OCI-LY1 (cell line): ENCODE measurements around the gene BDNF.

ENCODE experiments used
- EZH2 ChIP-seq: fragments of 200-600 bp; sonication (generic), shearing (Covaris generic); IDR thresholded peaks from 2 replicates; pipeline ENCODE4 v1.8.0; 2017; ENCODE audit warnings: borderline replicate concordance, mixed run types, mild to moderate bottlenecking, antibody characterized with exemption, low read length, moderate library complexity, mixed read lengths
- TF ChIP-seq, protein P1 (sequence below): fragments of 200-600 bp; sonication (generic), shearing (Covaris generic); IDR thresholded peaks from 2 replicates; pipeline ENCODE4 v1.5.1; 2017; ENCODE audit warnings: mild to moderate bottlenecking, antibody characterized with exemption, low read length, moderate library complexity, mixed read lengths

- TF ChIP-seq, protein P1, sequence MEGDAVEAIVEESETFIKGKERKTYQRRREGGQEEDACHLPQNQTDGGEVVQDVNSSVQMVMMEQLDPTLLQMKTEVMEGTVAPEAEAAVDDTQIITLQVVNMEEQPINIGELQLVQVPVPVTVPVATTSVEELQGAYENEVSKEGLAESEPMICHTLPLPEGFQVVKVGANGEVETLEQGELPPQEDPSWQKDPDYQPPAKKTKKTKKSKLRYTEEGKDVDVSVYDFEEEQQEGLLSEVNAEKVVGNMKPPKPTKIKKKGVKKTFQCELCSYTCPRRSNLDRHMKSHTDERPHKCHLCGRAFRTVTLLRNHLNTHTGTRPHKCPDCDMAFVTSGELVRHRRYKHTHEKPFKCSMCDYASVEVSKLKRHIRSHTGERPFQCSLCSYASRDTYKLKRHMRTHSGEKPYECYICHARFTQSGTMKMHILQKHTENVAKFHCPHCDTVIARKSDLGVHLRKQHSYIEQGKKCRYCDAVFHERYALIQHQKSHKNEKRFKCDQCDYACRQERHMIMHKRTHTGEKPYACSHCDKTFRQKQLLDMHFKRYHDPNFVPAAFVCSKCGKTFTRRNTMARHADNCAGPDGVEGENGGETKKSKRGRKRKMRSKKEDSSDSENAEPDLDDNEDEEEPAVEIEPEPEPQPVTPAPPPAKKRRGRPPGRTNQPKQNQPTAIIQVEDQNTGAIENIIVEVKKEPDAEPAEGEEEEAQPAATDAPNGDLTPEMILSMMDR: no peak
- TF ChIP-seq EZH2: no peak
Observed at GRCh38 chr11:27702811-27703210, 2.6 kb upstream of the BDNF start.
